Ovary (tissue), 3 donors: ENCODE data around the gene POU6F2.

Source experiments
- EP300 ChIP-seq: sonication (generic); formaldehyde crosslinking; IDR thresholded peaks from one replicate; pipeline ENCODE4 v1.6.1; 2017; ENCODE audit warnings: antibody characterized with exemption
- TF ChIP-seq, protein P1 (sequence below), 3 donors: fragments of 450-650 bp in 2 of 3; fragments of 200-600 bp in 1 of 3; IDR thresholded peaks; one replicate each; pipeline versions ENCODE4 v1.5.1 to v1.8.0; 2016 to 2022; ENCODE audit warnings: antibody characterized with exemption in 3 of 3, mild to moderate bottlenecking in 1 of 3
- donor health status: DM: no; HTN: no; CAD: no.

DNA sequence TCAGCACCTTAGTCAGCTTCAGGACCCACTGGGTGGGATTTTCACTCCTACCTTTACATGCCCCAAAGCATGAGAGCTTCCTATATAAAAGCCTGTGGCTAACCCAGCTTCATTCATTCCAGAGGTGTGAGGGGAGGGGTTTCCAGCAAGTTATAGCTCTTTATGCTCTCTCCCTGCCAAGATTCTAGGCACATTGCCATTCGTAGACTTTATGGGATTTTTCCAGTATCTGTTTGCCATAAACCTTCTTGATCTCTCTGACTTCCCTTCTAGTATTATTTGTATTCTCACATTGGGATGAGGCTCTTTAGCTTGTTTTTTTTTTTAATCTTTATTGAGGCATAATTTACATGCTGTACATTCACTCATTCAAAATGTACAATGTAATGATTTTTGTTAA, 67.5 kb downstream of the POU6F2 start:
- TF ChIP-seq, protein P1, sequence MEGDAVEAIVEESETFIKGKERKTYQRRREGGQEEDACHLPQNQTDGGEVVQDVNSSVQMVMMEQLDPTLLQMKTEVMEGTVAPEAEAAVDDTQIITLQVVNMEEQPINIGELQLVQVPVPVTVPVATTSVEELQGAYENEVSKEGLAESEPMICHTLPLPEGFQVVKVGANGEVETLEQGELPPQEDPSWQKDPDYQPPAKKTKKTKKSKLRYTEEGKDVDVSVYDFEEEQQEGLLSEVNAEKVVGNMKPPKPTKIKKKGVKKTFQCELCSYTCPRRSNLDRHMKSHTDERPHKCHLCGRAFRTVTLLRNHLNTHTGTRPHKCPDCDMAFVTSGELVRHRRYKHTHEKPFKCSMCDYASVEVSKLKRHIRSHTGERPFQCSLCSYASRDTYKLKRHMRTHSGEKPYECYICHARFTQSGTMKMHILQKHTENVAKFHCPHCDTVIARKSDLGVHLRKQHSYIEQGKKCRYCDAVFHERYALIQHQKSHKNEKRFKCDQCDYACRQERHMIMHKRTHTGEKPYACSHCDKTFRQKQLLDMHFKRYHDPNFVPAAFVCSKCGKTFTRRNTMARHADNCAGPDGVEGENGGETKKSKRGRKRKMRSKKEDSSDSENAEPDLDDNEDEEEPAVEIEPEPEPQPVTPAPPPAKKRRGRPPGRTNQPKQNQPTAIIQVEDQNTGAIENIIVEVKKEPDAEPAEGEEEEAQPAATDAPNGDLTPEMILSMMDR (IDR thresholded peaks at IDR 0.05), result no peak
- TF ChIP-seq EP300, result no peak
